GM21825 (cell line): Measurements from ENCODE around the gene UBAC2.

Experiments used
- ATAC-seq: cut with Tn5 transposase; IDR thresholded peaks from one replicate; pipeline ENCODE4 v1.9.1; 2021; ENCODE audit warnings: mild to moderate bottlenecking, moderate library complexity; ENCODE audit not compliant: unreplicated experiment

UBAC2 gene

DNA sequence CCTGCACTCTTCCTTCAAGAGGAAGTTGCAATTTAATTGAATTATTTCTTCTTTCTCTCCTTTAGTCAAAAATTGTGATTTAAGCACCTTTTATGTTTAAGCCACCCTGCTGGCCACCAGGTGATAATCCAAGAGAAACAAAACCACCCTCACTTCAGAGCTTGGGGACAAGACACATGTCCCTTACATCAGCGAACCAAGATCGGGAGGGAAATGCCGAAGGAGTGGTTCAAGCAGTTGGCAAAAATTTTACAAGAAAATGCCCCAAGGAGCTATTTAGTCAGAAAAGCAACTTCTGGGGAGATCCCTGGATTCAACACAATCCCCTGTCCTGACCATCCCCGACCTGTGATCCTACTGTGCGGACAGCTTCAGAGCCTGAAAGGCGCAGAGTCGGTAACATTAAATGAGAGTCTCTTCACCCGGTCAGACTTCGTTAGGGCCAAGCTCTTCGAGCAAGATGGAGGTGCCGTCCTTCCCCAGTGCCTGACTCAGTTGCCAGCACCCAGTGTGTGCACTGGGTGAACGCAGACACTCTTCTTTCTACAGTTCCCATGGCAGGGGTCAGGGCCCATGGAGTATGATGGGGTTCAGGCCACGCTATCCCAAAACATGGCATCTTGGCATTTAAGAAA is 222.0 kb downstream of the UBAC2 start:
- no peak for ATAC-seq

DNA sequence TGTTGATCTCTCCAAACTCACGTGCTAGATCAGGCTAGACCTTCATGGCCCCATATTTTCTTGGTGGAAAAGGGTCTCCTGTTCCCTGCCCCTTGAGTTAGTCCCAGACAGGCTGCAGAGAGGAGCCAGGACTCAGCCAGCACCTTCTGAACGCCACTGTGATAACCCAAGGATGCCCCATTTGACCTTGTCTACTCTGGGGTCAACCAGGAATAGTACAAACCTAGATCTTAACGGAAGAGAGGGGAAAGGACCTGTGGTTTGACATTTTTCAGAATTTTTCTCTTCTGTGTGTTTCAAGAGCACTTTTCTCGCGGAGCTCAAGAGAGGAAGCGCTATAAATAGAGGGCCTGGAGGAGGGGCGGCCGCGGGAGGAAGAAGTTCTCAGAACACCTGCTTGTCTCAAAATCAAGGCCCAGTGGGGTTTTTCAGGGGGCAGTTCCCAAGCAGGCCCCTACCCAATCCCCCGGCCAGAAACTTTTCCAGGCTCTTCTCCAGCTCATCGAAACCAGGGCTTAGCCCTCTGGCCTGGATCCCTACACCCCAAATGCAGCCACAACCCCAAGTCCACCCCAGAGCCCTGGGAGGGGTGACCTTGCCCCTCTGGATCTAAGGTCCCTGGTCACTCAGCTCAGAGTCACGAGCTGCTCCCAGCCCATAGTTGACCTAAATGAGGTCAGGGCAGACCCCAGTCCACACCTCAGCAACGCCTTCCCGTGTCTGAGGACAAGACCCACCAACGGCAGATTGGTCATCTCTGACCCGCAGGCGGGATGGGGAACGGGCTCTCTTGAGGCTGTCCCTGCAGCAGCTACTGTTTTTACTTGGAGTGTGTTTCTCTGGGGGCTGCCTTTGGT is 225.1 kb downstream of the UBAC2 start:
- ATAC-seq, result peak; percentile 59

DNA sequence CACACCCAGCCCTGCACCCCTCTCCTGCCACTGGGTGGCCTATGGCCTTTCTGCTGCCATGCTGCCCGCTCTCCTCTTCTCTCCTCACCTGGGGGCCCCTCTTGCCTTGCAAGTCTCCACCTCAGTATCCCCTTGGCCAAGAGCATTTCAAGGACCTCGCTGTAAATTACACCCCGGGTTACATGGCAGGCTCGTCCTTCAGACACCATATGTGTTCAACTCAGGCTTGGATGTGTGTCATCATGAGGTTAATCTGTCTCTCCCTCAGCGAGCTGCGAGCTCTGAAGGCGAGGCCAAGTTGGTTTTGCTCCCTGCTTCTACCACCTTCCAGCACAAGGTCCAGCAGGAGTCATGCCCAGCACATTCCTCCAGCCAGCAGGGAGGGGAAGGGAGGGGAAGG is 225.8 kb downstream of the UBAC2 start:
- no peak for ATAC-seq

DNA sequence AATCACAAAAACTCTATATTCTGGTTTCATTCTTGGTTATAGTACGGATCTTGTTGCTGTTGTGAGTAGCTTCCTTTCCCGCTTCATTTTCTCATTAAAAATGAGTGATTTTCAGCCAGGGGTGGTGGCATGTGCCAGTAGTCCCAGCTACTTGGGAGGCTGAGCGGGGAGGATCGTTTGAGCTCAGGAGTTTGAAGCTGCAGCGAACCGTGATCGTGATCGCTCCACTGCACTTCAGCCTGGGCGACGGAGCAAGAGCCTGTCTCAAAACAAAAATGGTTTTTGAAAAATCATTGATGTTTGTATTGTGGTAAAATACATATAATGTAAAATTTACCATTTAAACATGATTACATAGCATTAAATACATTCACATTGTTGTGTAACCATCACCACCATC is 229.0 kb downstream of the UBAC2 start:
- ATAC-seq, result no peak

DNA sequence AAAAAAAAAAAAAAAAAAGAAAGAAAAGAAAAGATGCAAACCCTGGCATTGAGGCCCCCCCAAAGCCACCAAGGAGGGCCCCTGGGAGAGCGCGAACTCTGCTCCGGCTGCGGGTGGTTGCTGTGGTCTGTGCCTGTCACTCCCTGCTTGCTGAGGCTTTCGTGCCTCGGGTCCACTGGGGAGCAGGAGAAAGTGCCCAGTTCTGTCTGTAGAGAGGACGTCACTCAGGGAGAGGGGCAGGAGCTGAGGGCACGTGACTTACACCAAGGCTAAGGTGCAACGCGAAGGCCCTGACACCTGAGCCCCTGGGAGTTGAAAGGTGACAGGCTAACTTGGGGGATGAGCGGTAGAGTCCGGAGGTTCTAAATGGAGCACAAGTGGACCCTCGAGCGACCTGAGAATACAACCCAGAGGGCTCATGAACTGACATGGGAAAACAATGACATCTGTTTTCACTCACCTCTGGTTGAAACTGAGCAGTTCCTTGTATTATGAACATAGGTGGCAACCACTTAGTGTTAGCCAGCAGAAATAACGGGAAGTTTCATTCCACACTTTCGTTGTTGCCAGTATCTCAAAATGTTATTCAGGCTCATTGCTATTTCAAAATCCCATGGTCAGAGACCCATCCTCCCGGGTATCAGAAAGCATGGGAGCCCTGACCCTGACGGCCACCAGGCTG is 231.4 kb downstream of the UBAC2 start:
- ATAC-seq, result peak; percentile 30

DNA sequence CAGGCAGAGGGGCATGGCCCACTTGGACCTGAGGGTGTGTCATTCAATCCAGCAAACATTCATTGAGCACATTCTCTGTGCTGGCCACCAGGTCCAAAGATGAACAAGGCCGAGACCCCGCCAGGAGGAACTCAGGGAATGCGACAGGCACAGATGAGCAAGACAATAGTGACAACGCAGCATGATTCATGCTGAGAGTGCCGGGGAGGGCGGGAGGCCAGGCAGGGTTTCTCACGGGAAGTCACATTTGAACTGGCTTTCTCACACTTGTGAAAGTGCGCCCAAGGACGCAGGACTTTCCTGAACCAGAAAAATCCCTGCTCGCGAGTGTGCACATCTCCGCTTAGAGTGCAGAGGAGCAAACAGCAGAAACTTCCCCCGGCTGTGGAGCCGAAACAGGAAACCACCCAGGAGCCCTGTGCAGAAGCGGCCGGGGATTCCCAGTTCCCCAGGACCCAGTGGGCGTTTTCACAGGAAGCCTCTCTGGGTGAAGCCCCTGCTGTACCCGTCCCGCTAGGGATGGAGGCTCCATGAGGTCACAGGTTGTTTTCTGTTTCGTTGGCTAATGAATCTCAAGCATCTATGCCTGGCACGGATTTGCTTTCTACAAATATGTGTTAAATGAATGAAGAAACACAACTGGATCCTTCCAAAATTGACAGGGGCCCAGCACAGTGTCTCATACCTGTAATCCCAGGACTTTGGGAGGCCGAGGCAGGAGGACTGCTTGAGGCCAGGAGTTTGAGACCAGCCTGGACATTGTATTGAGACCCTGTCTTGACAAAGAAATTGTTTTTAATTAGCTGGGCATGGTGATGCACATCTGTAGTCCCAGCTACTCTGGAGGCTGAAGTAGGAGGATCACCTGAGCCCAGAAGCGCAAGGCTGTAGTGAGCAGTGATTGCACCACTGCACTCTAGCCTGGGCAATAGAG is 232.2 kb downstream of the UBAC2 start:
- ATAC-seq, result peak; percentile 68

DNA sequence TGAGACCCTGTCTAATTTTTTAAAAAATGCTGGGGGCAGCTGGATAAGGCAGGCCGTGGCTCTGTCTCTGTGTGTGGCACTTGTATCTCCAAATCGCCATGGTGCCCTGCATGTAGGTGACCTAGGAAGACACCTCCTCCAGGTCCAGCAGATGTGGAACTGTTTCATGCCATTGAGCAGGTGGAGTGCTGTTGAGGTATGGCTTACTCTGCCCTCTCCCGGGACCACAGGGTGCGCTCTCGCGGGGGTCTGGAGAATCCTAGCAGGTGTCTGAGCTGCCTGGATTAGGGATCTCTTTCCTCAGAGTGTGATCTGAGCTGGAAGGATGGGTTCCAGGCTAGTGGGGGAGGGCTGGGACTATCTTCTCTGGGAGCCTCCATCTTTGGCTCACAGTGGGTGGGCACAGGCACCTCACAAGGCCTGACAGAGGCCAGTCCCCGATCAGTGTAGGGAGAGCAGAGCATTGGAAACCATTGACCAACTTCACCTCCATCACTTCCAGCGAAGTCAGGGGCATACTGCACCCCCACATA is 233.0 kb downstream of the UBAC2 start:
- ATAC-seq, result no peak

DNA sequence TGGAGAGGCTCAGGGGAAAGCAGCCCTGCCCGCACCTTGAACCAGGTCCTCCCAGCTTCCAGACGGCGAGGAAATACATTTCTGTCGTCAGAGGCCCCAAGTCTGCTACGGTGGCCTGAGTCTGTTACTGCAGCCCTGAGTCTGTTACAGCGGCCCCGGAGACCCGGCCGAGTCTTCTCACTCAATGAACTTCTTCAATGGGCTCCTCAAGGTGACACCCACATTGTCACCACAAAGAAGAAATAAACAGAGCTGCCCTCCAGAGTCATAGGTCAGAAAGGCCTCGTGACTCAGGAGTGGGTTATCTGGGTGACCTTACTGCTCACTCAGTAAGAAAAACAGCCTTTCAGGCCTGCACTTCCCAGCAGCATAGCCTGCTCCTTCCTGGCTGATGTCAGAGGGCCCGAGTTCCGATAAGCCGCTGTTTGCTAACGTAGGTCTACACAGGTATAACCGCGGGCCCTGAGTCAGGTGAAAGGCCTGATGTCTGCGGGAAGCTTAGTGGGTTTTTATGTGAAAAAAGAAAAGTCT is 233.7 kb downstream of the UBAC2 start:
- ATAC-seq, result no peak

DNA sequence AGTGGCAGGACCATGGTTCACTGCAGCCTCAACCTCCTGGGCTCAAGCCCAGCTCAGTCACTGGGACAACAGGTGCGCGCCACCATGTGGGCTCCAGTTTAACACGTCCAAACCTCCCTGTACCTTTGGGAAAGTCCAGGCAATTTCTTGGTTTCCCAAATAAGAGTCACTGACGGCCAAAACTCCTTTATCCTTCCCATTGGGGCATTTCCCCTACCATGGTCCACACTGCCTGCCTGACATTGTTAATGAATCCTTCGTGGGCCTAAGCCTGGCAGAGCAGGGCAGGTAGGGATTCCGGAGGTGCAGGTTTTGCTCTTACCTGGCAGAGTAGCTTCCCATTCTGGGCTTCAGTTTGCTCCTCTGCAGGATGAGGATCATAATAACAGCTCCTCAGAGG is 234.5 kb downstream of the UBAC2 start:
- no peak for ATAC-seq

DNA sequence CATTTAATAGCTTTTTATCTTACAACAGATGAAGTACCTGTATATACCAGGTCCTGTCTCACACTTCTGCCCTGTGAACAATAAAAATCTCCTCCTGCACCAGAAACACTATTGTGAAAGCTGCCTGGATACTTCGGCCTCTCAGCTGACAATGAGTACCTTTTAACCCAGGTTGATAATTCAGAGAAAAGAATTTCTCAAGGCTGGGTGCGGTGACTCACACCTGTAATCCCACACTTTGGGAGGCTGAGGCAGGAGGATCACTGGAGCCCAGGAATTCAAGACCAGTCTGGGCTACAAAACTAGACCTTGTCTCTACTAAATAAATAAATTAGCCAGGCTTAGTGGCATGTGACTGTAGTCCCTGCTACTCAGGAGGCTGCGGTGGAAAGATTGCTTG is 235.3 kb downstream of the UBAC2 start:
- no peak for ATAC-seq
